ENCODE results near the gene TARP.
A peak's percentile ranks its signal among the peaks of the same experiment; 100 is the strongest.

DNA sequence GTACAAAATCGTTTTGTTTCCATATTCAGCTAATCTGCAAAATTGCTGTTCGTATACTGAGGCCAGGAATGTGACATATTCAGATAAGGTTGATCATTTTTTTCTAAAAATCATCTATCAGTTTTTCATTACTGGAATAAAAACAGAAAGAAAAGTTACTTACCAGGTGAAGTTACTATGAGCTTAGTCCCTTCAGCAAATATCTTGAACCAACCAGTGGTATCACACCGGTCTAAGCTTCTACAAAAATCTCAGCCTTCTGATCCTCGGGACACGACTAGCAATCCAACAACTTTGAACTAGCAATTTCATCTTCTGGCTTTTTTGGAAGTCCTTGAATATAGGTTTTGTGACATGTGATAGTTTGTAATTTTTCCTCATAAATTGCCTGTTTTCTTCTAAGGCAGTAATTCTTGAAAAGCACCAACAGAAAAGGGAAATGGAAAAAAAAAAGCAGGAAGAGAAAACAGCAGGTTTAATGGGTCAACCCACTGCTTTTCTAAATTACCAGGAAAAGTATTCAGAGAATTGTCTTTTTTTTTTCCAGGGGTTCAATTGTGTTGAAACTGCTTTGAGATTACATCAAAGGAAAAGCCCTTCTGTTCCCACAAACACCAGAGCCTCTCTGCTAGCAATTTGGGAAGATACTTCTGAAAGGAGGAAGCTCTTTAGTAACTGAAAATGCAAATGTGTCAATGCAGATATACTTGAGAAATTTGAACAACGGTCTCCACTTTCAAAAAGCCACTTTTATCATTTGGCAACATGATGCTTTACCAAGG, 2.9 kb upstream of the TARP start:
- TF ChIP-seq, protein P1, sequence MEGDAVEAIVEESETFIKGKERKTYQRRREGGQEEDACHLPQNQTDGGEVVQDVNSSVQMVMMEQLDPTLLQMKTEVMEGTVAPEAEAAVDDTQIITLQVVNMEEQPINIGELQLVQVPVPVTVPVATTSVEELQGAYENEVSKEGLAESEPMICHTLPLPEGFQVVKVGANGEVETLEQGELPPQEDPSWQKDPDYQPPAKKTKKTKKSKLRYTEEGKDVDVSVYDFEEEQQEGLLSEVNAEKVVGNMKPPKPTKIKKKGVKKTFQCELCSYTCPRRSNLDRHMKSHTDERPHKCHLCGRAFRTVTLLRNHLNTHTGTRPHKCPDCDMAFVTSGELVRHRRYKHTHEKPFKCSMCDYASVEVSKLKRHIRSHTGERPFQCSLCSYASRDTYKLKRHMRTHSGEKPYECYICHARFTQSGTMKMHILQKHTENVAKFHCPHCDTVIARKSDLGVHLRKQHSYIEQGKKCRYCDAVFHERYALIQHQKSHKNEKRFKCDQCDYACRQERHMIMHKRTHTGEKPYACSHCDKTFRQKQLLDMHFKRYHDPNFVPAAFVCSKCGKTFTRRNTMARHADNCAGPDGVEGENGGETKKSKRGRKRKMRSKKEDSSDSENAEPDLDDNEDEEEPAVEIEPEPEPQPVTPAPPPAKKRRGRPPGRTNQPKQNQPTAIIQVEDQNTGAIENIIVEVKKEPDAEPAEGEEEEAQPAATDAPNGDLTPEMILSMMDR (IDR thresholded peaks at IDR 0.05; ENCODE audit: insufficient read depth, low read length), result no peak
- TF ChIP-seq POLR2AphosphoS5 (IDR thresholded peaks at IDR 0.05; ENCODE audit: low read depth) (peak; percentile 20; the same call in 1 of the 2 replicates), GABPA (IDR thresholded peaks at IDR 0.05; ENCODE audit: low read depth) (no peak), REST (IDR thresholded peaks at IDR 0.05; ENCODE audit: insufficient replicate concordance, low read depth) (no peak)
